Ecto neural progenitor cell (in vitro differentiated cells): Measurements from ENCODE around the gene CLASRP.

ENCODE experiments used
- DNase-seq: peaks from one replicate; pipeline ENCODE4 v3.0.0-alpha.2; 2018; ENCODE audit warnings: low spot score

CLASRP gene

DNA sequence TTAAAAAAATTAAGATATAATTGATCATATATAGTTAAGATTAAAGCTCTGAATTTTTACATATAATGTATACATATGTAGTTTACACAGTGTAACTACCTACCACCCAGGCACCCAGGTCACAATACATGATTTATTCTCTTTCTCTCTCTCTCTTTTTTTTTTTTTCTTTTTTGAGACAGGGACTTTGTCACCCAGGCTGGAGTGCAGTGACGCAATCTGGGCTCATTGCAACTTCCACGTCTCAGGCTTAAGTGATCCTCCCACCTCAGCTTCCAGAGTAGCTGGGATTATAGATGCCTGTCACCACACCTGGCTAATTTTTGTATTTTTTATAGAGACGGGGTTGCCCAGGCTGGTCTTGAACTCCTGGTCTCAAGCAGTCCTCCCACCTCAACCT is 18.8 kb upstream of the CLASRP start:
- DNase-seq = no peak

- no peak for DNase-seq
Observed at GRCh38 chr19:45021971-45022370, 16.9 kb upstream of the CLASRP start.

DNA sequence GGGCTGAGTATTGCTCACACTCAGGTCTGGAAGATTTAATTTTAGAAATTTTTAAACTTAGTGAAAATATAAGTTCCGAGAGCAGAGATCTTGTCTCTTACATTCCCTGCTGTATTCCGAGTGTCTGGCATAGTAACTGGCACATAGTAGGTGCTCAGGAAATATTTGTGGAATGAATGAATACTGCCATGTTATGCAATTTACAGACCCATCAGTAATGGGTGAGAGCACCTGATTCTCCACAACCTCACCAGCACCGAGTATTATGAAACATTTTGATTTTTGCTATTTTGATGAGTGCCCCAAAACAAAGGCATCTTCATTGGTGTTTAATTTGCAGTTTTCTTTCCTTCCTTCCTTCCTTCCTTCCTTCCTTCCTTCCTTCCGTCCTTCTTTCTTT is 15.8 kb upstream of the CLASRP start:
- no peak for DNase-seq

GRCh38 chr19:45025264-45025663 is 13.6 kb upstream of the CLASRP start:
- no peak for DNase-seq

DNA sequence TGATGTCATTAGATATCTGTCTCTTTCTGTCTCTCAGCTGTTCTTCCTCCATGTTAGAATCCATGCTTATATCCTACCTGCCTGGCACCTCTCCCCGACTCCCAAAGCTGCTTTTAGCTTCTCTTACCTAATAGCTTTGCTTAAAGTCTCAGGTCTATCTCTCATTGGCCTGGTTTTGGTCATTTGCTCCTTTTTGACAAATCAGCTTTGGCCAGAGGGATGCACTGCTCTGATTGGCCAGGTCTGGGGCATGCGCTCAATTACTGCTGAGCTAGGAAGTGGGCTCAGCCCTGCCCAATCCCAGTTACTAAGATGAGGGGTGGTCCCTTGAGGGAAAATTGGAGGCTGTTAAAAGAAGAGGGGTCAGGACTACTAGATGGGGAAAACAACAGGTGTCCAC is 11.5 kb upstream of the CLASRP start:
- DNase-seq = no peak

DNA sequence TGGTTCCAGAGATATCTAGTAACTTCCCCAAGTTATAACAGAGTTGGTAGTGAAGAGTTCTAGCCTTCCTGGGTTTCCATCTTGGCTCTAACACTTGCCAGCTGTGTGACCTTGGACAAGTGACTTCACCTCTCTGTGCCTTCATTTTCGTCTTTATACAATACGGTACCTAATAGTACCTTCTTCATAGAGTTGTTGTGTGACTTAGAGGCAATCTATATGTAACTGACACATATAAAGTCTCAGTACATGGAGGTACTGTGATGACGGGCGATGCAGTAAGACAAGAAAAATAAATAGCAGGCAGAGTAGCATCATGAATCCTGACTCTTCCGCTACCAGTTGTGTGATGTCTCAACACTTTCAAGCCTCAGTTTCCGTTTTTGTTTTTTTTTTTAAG is 8.0 kb upstream of the CLASRP start:
- DNase-seq = no peak

DNA sequence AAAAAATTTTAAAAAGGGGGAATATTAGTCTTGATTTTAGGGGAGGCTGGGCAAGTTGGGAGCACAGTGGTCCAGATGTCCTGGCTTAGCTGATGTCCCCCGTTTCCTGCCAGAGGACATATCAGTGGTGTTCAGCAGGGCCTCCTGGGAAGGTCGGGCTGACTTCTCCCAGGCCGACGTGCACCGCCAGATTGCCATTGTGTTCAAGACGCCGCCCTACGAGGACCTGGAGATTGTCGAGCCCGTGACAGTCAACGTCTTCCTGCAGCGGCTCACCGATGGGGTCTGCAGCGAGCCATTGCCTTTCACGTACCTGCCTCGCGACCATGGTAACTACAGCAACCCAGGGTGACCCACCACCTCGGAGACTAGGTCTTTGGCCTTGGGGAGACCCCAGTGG is 6.4 kb upstream of the CLASRP start:
- no peak for DNase-seq

DNA sequence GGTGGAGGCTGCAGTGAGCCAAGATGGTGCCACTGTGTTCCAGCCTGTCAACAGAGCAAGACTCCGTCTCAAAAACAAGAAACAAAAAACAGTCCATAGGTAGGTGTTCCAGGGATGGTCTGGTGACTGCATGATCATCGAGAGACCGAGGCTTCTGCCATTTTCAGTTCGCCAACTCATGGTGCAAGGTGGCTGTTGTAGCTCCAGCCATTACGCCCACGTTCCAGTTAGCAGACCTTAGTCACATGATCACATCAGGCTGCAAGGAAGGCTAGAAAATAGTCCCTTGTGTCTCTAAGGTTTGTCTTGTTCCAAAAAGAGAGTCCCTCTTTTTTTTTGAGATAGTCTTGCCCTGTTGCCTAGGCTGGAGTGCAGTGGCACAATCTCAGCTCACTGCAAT is 3.1 kb upstream of the CLASRP start:
- no peak for DNase-seq

DNA sequence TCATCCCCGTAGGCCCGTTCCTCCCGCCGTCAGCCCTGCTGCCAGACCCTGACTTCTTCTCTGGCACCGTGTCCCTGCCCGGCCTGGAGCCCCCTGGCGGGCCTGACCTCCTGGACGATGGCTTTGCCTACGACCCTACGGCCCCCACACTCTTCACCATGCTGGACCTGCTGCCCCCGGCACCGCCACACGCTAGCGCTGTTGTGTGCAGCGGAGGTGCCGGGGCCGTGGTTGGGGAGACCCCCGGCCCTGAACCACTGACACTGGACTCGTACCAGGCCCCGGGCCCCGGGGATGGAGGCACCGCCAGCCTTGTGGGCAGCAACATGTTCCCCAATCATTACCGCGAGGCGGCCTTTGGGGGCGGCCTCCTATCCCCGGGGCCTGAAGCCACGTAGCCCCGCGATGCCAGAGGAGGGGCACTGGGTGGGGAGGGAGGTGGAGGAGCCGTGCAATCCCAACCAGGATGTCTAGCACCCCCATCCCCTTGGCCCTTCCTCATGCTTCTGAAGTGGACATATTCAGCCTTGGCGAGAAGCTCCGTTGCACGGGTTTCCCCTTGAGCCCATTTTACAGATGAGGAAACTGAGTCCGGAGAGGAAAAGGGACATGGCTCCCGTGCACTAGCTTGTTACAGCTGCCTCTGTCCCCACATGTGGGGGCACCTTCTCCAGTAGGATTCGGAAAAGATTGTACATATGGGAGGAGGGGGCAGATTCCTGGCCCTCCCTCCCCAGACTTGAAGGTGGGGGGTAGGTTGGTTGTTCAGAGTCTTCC is 1.3 kb upstream of the CLASRP start:
- DNase-seq = no peak

DNA sequence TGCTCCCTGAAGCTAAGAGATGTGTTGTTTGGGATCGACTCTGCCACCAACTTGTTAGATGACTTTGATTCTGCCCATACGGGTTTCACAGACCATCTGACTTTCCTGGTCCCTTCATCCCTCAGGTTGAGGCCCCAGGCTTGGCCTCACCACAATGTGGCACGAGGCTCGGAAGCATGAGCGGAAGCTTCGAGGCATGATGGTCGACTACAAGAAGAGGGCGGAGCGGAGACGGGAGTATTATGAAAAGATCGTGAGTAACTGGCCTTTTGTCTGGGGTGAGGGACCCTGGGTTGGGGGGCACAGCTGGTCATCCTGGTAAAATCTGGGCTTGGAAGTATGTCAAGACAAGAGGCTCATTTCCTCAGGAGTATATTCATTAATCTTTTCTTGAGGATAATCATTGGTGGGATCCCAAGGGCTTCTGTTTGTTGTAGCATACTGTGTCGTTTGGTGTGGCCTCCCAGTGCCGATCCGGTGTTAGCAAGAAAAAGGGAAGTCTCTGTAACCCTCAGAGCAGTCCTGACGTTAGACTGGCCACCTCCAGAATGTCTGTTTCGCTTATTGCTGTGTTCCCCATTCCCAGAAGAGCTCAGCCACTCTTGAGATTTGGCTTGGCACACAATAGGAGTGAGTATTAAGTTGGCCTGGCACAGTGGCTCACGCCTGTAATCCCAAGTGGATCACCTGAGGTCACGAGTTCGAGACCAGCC is 1.4 kb downstream of the CLASRP start:
- no peak for DNase-seq

DNA sequence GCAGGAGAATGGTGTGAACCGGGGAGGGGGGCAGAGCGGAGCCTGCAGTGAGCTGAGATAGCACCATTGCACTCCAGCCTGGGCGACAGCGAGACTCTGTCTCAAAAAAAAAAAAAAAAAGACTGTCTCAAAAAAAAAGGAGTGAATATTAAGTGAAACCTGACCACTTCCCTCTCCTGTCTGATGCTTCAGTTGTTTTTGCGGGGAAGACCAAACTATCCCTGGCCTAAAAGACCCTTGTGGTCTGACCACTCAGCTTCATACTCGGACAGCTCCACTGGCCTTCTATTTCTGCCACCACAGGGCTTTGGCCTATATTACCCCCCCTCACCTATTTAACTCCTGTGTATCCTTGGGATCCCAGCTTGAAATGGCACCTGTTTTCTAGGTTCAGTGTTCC is 2.3 kb downstream of the CLASRP start:
- no peak for DNase-seq

- no peak for DNase-seq
Observed at GRCh38 chr19:45045671-45046353, 7.0 kb downstream of the CLASRP start.

GRCh38 chr19:45046355-45046754 is 7.5 kb downstream of the CLASRP start:
- DNase-seq = no peak

- no peak for DNase-seq
Observed at GRCh38 chr19:45047188-45047797, 8.4 kb downstream of the CLASRP start.

- DNase-seq = no peak
Observed at GRCh38 chr19:45049073-45049736, 10.4 kb downstream of the CLASRP start.

DNA sequence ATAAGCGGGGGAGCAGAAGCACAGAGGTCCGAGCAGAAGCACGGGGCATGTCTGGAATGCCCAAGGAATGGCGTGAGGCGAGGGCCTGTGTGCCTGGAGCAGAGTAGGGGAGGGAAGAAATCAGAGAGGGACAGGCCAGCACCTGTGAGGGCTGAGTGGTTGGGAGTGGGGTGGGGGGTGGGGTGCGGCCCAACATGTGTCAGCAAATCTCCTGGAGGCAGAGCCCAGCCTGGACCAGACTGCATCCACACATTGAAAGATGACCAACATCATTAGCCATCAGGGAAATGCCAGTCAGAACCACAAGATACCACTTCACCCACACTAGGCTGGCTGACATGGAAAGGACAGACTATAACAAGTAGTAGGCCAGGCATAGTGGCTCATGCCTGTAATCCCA is 11.2 kb downstream of the CLASRP start:
- DNase-seq = no peak

- no peak for DNase-seq
Observed at GRCh38 chr19:45051929-45052579, 13.2 kb downstream of the CLASRP start.

GRCh38 chr19:45056831-45057230 is 18.0 kb downstream of the CLASRP start:
- DNase-seq = no peak

GRCh38 chr19:45057444-45057843 is 18.6 kb downstream of the CLASRP start:
- DNase-seq = no peak

DNA sequence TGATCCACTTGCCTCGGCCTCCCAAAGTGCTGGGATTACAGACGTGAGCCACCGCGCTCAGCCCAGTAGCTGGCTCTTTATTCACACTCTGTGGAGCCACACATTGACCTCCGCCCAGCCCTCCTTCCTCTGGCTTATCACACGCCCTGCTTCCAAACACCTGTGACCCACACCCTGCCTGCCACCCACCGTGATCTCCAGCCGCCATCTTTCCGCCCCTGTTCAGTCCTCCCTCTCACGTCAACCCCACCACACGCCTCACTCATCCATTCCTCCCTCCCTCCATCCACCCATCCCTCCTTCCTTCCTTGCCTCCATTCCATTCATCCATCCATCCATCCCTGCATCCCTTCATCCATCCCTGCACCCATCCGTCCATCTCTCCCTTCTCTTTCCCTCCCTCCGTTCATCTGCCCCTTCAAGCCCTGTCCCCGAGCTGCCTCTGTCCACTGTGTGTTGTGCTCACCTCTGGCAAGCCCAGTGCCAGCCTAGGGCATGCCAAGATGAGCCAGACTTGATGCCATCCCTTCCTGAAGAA is 19.8 kb downstream of the CLASRP start:
- DNase-seq = no peak

- peak; percentile 91 for DNase-seq
Observed at GRCh38 chr19:45059258-45059965, 20.6 kb downstream of the CLASRP start.
